ENCODE measurements around the gene HMCES.
"Not testable (repeated sequence)": the region's sequence is repeated elsewhere in the genome, so short reads cannot be mapped to it uniquely, and the experiment has no call there.

The HMCES gene

GRCh38 chr3:129346695-129347457 is 68.2 kb downstream of the HMCES start:
- no peak for DNase-seq (ENCODE audit: low read depth in 1 of 2, low spot score in 1 of 2)

GRCh38 chr3:129347458-129347845 is 68.8 kb downstream of the HMCES start:
- DNase-seq (ENCODE audit: low read depth in 1 of 2, low spot score in 1 of 2) = no peak

GRCh38 chr3:129348734-129349133 is 70.1 kb downstream of the HMCES start:
- no peak for DNase-seq (ENCODE audit: low read depth in 1 of 2, low spot score in 1 of 2)

- DNase-seq (ENCODE audit: low read depth in 1 of 2, low spot score in 1 of 2) = not testable (repeated sequence)
Observed at GRCh38 chr3:129349169-129349568, 70.5 kb downstream of the HMCES start.

GRCh38 chr3:129349791-129350190 is 71.1 kb downstream of the HMCES start:
- no peak for DNase-seq (ENCODE audit: low read depth in 1 of 2, low spot score in 1 of 2)

GRCh38 chr3:129352045-129352444 is 73.4 kb downstream of the HMCES start:
- DNase-seq (ENCODE audit: low read depth in 1 of 2, low spot score in 1 of 2) = no peak

GRCh38 chr3:129352650-129353588 is 74.2 kb downstream of the HMCES start:
- no peak for DNase-seq (ENCODE audit: low read depth in 1 of 2, low spot score in 1 of 2)

GRCh38 chr3:129353589-129353941 is 74.9 kb downstream of the HMCES start:
- no peak for DNase-seq (ENCODE audit: low read depth in 1 of 2, low spot score in 1 of 2)
